Mesenteric fat pad (tissue), 1 donor: ENCODE results near the gene DUOX2. TPM values are rescaled to one million over a fixed set of nuclear protein-coding genes. Genes with fewer than 3 reads are reported as not detected.

Experiments
- DNase-seq: peaks from one replicate; pipeline ENCODE4 v3.0.0-alpha.2; 2020; ENCODE audit warnings: low spot score
- long read RNA-seq: library from polyadenylated mRNA; unstranded; transcript quantifications from one replicate; pipeline ENCODE4 v2.0.0, GENCODE V29; 2020
- total RNA-seq: library from RNA; stranded (reverse); fragmentation: NEBNext Ultra II Directional; extraction: Animal tissue kit (Norgen Biotek cat#: 25700); gene quantifications from one replicate; pipeline ENCODE4 v1.2.1, GENCODE V29; 2021
- donor health status: DM: yes; HTN: yes; CAD: no.

The DUOX2 gene
- total RNA-seq = 0.80 TPM
- long read RNA-seq, partial matches to known transcripts = 1 of 1 reads
- long read RNA-seq, other reads (novel, unspliced or antisense) = 0 of 1 reads

GRCh38 chr15:45114076-45114750 is at the start of gene DUOX2, which contains the start of gene DUOXA2:
TSS of gene DUOX2 (minus strand) at chr15:45114172. CDS start at chr15:45113411, 761 bp downstream.
TSS of gene DUOXA2 (plus strand) at chr15:45114326. CDS start at chr15:45114606, 280 bp downstream.
- no peak for DNase-seq

GRCh38 chr15:45163508-45163856 is 49.5 kb upstream of the DUOX2 start:
- no peak for DNase-seq

DNA sequence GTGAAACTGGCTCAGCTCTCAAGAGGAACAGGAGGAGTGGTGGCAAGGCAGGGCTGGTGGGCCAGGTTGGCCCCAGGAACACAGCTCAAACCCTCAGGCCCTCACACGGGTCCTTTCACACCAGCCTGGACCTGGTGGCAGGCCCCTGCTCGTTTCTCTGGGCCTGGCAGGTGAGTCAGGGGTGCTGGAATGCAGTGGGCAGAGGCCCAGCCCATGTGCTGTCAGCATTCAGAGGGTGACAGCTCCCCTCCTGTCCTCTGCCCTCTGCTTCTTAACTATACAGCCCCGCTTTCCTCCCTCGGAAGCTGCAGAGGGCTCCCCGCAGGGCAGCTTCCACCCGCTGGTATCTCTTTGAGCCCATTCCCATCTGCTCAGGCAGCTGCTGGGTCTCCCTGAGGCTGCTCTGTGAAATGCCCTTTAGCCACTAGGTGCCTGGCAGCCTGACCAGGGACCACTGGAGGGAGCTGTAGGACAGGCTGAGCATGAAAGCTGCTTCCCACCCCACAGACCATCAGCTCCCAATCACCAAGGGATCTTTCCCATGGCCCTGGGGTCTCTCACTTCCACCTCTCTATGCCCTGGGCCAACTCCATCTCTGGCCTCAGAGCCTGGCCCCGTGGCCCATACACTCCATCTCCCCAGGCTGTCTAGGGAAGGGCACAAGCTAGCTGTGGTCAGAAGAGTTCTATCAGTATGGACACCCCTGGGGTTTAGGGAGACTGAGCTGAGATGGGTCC is 49.0 kb upstream of the DUOX2 start:
- no peak for DNase-seq

GRCh38 chr15:45161666-45162065 is 47.7 kb upstream of the DUOX2 start:
- no peak for DNase-seq

DNA sequence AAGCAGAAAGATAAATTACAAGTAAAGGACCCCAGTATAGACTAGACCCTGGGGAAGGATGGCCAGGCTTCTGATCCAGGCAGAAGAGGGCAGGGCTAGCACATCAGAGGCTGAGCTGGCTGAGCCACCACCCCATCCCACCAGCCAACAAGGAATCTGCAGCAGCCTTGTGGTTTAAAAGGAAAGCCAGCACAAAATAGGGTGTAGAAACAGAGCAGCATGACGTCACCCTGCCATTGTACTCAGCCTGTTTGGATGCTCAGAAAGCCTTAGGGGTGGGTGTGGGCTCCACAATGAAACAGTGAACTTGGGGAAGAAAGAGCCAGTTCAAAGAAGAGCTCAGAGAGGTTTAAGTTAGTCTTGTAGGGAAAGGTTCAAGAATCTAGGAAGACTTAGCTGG is 44.0 kb upstream of the DUOX2 start:
- DNase-seq = no peak

GRCh38 chr15:45156744-45157455 is 42.9 kb upstream of the DUOX2 start:
- DNase-seq = no peak

- DNase-seq = no peak
Observed at GRCh38 chr15:45155739-45156138, 41.8 kb upstream of the DUOX2 start.

DNA sequence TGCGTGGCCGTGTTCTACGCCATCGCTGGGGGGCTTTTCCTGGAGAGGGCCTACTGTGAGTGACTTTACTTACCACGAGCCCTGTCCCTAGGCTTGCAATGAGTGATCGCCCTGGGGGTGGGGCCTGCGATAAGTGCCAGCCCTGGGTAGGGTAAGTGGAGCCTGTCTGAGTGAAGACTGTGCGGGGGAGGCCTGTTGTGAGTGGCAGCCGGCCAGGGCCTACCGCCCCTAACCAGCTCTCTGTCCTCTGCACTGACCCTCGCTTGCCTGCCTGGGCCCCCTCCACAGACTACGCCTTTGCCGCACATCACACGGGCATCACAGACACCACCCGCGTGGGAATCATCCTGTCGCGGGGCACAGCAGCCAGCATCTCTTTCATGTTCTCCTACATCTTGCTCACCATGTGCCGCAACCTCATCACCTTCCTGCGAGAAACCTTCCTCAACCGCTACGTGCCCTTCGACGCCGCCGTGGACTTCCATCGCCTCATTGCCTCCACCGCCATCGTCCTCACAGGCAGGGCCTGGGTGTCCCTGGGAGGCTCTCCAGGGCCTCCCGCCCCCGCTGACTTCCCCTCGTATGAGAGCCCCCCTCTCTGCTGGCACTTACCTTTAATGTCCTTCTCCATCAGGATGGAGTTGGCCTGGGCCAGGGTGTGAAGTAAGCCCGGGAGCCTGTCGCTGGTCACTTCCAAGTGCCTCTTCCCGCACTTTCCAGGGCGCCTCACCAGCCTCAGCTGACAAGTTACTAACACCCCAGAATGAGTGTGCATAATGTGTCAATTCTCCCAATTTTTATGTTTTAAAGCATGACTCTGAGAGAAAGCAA is 38.2 kb upstream of the DUOX2 start:
- DNase-seq = no peak

GRCh38 chr15:45150997-45151396 is 37.0 kb upstream of the DUOX2 start:
- no peak for DNase-seq

- no peak for DNase-seq
Observed at GRCh38 chr15:45150481-45150880, 36.5 kb upstream of the DUOX2 start.

GRCh38 chr15:45149060-45149459 is 35.1 kb upstream of the DUOX2 start:
- no peak for DNase-seq

GRCh38 chr15:45148076-45149059 is 34.4 kb upstream of the DUOX2 start:
- no peak for DNase-seq

DNA sequence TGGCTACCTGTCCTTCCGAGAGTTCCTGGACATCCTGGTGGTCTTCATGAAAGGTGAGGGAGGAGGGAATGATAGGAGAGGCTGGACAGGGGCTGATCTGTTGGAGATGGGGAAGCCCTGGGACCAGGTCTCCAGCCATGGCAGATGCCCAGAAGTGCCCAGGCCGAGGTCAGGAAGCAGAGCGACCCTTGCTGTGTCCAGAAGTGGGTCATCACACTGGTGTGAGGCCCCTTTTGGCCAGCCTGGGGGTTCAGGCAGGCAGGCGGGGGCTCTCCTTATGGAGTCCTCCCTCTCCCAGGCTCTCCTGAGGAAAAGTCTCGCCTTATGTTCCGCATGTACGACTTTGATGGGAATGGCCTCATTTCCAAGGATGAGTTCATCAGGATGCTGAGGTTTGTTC is 33.6 kb upstream of the DUOX2 start:
- DNase-seq = no peak

DNA sequence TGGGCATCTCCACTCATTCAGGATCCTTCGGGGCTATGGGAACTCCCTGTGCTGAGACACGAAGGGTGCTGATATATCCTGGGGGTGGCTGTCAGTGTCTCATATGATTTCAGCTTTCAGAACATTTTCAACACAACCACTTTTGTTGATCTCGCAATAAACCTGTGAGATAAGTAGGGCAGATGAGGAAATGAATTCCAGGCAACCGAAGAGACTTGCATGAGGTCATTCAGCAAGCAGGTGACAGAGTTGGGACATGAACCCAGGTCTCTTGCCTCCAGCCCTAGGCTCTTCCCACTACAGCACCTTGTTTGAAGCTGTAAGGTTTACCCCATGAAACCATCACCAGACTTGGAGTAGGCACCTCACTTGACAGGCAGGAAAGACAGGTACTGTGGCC is 32.4 kb upstream of the DUOX2 start:
- no peak for DNase-seq

DNA sequence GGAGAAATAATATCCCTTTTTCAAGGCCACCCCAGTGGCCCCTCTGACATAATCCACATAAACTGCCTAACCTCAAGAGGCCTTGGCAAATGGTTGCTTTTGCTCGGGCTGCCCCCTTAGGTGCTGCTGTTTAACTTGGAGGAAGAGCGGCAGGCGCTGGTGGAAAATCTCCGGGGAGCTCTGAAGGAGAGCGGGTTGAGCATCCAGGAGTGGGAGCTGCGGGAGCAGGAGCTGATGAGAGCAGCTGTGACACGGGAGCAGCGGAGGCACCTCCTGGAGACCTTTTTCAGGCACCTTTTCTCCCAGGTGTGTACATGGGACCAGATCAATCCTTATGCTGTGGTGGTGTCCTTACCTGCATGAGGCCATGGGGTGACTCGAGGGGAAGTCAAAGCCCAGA is 30.8 kb upstream of the DUOX2 start:
- no peak for DNase-seq

- DNase-seq = no peak
Observed at GRCh38 chr15:45143946-45144345, 30.0 kb upstream of the DUOX2 start.

DNA sequence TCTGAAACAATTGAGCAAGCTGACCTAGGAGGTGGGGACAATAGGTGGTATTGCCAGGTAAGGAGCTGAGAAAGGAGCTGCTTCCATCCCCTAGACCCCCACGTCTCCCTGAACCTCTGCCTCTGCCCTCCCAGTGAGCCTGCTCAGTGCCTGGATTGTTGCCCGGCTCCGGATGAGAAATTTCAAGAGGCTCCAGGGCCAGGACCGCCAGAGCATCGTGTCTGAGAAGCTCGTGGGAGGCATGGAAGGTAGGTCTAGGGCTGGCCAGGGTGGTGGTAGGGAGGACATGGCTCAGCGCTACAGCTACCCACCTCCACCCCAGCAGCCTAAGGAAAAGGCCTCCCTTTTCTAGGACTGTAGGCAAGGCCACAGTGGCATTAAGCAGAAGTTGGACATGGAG is 29.1 kb upstream of the DUOX2 start:
- DNase-seq = no peak

DNA sequence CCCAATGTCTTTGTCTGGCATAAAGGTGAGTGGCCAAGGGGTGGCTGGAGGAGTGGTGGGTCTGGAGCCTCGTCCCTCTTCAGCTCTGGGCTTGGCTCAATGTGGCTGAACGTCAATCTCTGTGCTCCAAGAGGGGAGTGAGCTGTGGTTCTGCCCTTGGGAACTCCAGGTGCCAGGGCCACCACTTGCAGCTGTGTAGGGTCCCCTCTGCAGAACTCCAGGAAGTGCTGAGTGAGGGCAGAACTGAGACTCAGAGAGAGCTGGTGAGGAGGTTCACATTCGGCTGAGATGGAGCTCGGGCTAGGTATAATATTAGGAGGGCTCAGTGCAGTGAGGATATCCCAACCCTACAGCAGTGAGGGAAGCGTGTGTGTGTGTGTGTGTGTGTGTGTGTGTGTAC is 27.4 kb upstream of the DUOX2 start:
- DNase-seq = no peak

- DNase-seq = no peak
Observed at GRCh38 chr15:45140557-45141250, 26.7 kb upstream of the DUOX2 start.
